Measurements from ENCODE around the gene TDP2. TPM values are rescaled to one million over a fixed set of nuclear protein-coding genes. Genes with fewer than 3 reads are reported as not detected.
A peak's percentile ranks its signal among the peaks of the same experiment; 100 is the strongest.

TDP2 gene
- total and polyA plus RNA-seq, 2 donors (not counting 1 experiment from before 2014, with no cell fraction given), result 32.5 to 37.5 TPM

DNA sequence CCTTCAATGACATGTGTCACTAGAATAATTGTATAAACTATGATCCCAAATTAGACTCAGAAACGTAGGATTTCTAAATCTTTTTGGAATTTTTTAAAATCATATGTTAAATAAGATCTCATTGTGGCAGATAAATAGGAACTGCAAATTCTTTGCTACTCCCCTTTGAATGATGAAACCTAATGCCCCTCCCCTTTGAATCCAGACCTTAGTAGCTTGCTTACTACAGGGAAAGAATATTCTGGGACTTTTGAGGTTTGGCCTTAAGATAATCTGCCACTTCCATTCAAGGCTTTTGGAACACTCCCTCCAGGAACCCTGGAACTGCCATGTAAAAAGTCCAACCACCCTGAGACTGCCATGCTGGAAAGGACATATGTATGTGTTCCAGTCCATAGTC is 7.1 kb downstream of the TDP2 start:
- Histone ChIP-seq H3K4me3 (replicated peaks in 1 of 4; ENCODE audit: control extremely low read depth in 1 of 4, insufficient read depth in 1 of 4, low read depth in 3 of 4, low read length in 4 of 4) (no peak overlapping the region), H3K9me3 (ENCODE audit: control insufficient read depth, insufficient read depth, low read depth, low read length) (no peaks in the 10 kb centered on the region), H3K79me2 (ENCODE audit: control insufficient read depth, insufficient read depth, low read length) (no peaks in the 10 kb centered on the region), H3K27me3 (ENCODE audit: control insufficient read depth, insufficient read depth, low read length) (no peaks in the 10 kb centered on the region), H4K20me1 (ENCODE audit: control insufficient read depth, extremely low read depth, insufficient read depth, low read length) (no peaks in the 10 kb centered on the region), H3K9ac (ENCODE audit: insufficient read depth, low read length) (no peak overlapping the region), H3K27ac (ENCODE audit: insufficient read depth, low read length) (peak overlapping the region; percentile 54), H3K36me3 (ENCODE audit: control insufficient read depth, insufficient read depth, low read length) (peaks cover 2% of the 10 kb centered on the region), H2AFZ (ENCODE audit: low read length) (no peak overlapping the region), H3K4me1 (ENCODE audit: control insufficient read depth, extremely low read depth, insufficient read depth, low read length) (no peaks in the 10 kb centered on the region), H3K4me2 (ENCODE audit: extremely low read depth, insufficient read depth, low read length) (no peak overlapping the region)
- DNase-seq (ENCODE audit: low read depth in 2 of 2), result peak in 1 of 2 donors; percentile 23
- TF ChIP-seq, protein P1, sequence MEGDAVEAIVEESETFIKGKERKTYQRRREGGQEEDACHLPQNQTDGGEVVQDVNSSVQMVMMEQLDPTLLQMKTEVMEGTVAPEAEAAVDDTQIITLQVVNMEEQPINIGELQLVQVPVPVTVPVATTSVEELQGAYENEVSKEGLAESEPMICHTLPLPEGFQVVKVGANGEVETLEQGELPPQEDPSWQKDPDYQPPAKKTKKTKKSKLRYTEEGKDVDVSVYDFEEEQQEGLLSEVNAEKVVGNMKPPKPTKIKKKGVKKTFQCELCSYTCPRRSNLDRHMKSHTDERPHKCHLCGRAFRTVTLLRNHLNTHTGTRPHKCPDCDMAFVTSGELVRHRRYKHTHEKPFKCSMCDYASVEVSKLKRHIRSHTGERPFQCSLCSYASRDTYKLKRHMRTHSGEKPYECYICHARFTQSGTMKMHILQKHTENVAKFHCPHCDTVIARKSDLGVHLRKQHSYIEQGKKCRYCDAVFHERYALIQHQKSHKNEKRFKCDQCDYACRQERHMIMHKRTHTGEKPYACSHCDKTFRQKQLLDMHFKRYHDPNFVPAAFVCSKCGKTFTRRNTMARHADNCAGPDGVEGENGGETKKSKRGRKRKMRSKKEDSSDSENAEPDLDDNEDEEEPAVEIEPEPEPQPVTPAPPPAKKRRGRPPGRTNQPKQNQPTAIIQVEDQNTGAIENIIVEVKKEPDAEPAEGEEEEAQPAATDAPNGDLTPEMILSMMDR (conservative IDR thresholded peaks at IDR 0.05 in 1 of 2, IDR thresholded peaks at IDR 0.05 in 1 of 2; ENCODE audit: low read depth in 1 of 2, low read length in 2 of 2), result no peak
- TF ChIP-seq EZH2 (IDR thresholded peaks at IDR 0.05; ENCODE audit: low read length, missing control alignments), result no peak

DNA sequence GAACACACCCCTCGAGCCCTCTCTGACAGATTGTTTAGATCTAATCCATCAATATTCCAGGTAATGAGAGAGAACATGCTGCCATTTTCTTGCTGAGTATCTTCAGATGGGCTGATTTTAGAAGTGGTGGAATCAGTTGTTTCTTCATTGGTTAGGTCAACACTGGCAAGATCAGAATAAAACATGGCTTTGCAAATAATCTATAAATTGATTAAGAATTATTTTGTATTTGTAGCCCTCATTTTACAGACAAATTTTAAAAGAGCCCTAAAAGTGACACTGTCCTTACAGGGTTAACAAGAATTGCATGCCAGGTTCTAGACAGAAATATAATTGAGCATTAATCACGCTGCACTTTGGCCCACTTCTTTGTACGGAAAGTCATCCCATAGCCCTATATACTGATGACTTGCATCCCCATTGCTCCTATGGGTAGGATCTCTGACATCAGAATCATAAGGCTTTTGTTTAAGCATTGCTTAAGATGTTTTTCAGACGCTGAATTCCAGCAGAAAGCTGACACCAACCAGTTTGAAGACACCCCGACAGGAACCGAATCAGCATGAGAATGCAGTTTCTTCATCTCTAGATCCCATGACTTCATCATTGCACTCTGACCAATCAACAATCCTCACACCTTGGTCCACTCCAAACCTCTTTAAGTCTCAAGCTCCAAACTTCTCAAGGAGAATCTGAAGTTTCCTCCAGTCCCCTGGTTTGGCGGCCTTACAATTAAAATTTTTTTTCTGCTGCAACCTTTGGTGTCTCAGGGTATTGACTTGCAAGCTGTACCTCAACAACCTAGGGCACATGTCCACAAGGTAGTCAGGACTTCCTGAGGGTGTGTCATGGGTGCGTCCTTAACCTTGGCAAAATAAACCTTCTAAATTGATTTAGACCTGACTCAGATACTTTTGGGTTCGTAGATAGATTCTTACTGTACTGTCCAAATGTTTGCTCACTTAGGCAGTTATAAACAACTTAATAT is 7.8 kb downstream of the TDP2 start:
- H3K4me1 ChIP-seq (ENCODE audit: control insufficient read depth, extremely low read depth, insufficient read depth, low read length), result no peaks in the 10 kb centered on the region
- H2AFZ ChIP-seq (ENCODE audit: low read length), result no peak overlapping the region
- no peaks in the 10 kb centered on the region for H4K20me1 ChIP-seq (ENCODE audit: control insufficient read depth, extremely low read depth, insufficient read depth, low read length)
- H3K4me3 ChIP-seq (replicated peaks in 1 of 4; ENCODE audit: control extremely low read depth in 1 of 4, insufficient read depth in 1 of 4, low read depth in 3 of 4, low read length in 4 of 4), result no peak overlapping the region
- no peaks in the 10 kb centered on the region for H3K27me3 ChIP-seq (ENCODE audit: control insufficient read depth, insufficient read depth, low read length)
- TF ChIP-seq, protein P1 (conservative IDR thresholded peaks at IDR 0.05 in 1 of 2, IDR thresholded peaks at IDR 0.05 in 1 of 2; ENCODE audit: low read depth in 1 of 2, low read length in 2 of 2), result no peak
- no peak for TF ChIP-seq EZH2 (IDR thresholded peaks at IDR 0.05; ENCODE audit: low read length, missing control alignments)
- DNase-seq (ENCODE audit: low read depth in 2 of 2), result peak; percentile 11 to 89
- H3K9ac ChIP-seq (ENCODE audit: insufficient read depth, low read length), result no peak overlapping the region
- peaks cover 2% of the 10 kb centered on the region for H3K36me3 ChIP-seq (ENCODE audit: control insufficient read depth, insufficient read depth, low read length)
- no peak overlapping the region for H3K4me2 ChIP-seq (ENCODE audit: extremely low read depth, insufficient read depth, low read length)
- H3K27ac ChIP-seq (ENCODE audit: insufficient read depth, low read length), result peak overlapping the region; percentile 54
- no peaks in the 10 kb centered on the region for H3K79me2 ChIP-seq (ENCODE audit: control insufficient read depth, insufficient read depth, low read length)
- no peaks in the 10 kb centered on the region for H3K9me3 ChIP-seq (ENCODE audit: control insufficient read depth, insufficient read depth, low read depth, low read length)

DNA sequence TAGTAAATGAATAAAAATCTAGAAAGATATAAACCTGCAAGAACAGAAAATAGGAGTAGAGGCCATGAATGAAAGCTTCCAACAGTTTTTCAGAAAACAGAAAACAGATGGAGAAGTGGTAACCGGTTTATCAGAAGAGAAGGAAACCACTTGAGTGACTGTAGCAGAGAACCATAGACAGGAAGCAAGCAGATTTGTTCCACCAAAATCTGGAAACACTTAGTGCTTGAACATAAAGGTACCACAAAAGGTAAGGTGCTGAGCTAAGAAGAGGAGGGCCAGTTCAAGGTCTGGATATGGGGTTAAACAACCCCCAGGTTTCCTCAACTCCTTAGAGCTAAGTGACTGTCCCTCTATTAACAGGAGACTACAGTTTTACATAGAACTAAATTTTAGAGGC is 11.5 kb downstream of the TDP2 start:
- TF ChIP-seq, protein P1 (conservative IDR thresholded peaks at IDR 0.05 in 1 of 2, IDR thresholded peaks at IDR 0.05 in 1 of 2; ENCODE audit: low read depth in 1 of 2, low read length in 2 of 2), result no peak
- no peak for TF ChIP-seq EZH2 (IDR thresholded peaks at IDR 0.05; ENCODE audit: low read length, missing control alignments)
- Histone ChIP-seq H3K27ac (ENCODE audit: insufficient read depth, low read length) (no peak overlapping the region), H3K4me3 (replicated peaks in 1 of 4; ENCODE audit: control extremely low read depth in 1 of 4, insufficient read depth in 1 of 4, low read depth in 3 of 4, low read length in 4 of 4) (no peak overlapping the region), H3K4me1 (ENCODE audit: control insufficient read depth, extremely low read depth, insufficient read depth, low read length) (no peaks in the 10 kb centered on the region), H3K36me3 (ENCODE audit: control insufficient read depth, insufficient read depth, low read length) (peaks cover 5% of the 10 kb centered on the region), H3K79me2 (ENCODE audit: control insufficient read depth, insufficient read depth, low read length) (no peaks in the 10 kb centered on the region), H2AFZ (ENCODE audit: low read length) (no peak overlapping the region), H3K9me3 (ENCODE audit: control insufficient read depth, insufficient read depth, low read depth, low read length) (no peaks in the 10 kb centered on the region), H3K4me2 (ENCODE audit: extremely low read depth, insufficient read depth, low read length) (no peak overlapping the region), H3K27me3 (ENCODE audit: control insufficient read depth, insufficient read depth, low read length) (no peaks in the 10 kb centered on the region), H3K9ac (ENCODE audit: insufficient read depth, low read length) (no peak overlapping the region), H4K20me1 (ENCODE audit: control insufficient read depth, extremely low read depth, insufficient read depth, low read length) (no peaks in the 10 kb centered on the region)
- no peak for DNase-seq (ENCODE audit: low read depth in 2 of 2)

Measured in fibroblast of lung (primary cell).